NCI-H1694 (cell line): ENCODE measurements around the gene LCN10.
"Not testable (repeated sequence)": the region's sequence is repeated elsewhere in the genome, so short reads cannot be mapped to it uniquely, and the experiment has no call there.

ENCODE experiments used
- DNase-seq: peaks from one replicate; lab custom pipeline; 2025; lab: John Stamatoyannopoulos, UW

Gene LCN10

GRCh38 chr9:136771907-136772415 lies 29.2 kb upstream of the LCN10 start:
- no peak for DNase-seq

- peak; percentile 52 for DNase-seq
Measured at GRCh38 chr9:136769710-136770191, 27.0 kb upstream of the LCN10 start.

GRCh38 chr9:136766410-136767120 lies 23.8 kb upstream of the LCN10 start:
- DNase-seq, result not testable (repeated sequence)

- not testable (repeated sequence) for DNase-seq
Measured at GRCh38 chr9:136765745-136766409, 23.1 kb upstream of the LCN10 start.

- no peak for DNase-seq
Measured at GRCh38 chr9:136765041-136765440, 22.3 kb upstream of the LCN10 start.

- no peak for DNase-seq
Measured at GRCh38 chr9:136764301-136764891, 21.7 kb upstream of the LCN10 start, which contains the start of gene LCN15. Gene LCN15 (minus strand): TSS chr9:136764518. CDS start chr9:136764488, 30 bp downstream.

GRCh38 chr9:136763649-136764035 lies 20.9 kb upstream of the LCN10 start:
- DNase-seq, result no peak

GRCh38 chr9:136762915-136763648 lies 20.3 kb upstream of the LCN10 start:
- DNase-seq, result no peak

GRCh38 chr9:136762221-136762691 lies 19.5 kb upstream of the LCN10 start:
- no peak for DNase-seq

GRCh38 chr9:136761545-136761981 lies 18.8 kb upstream of the LCN10 start:
- no peak for DNase-seq

GRCh38 chr9:136760834-136761544 lies 18.2 kb upstream of the LCN10 start:
- DNase-seq, result peak; percentile 3

GRCh38 chr9:136760424-136760823 lies 17.7 kb upstream of the LCN10 start:
- no peak for DNase-seq

- no peak for DNase-seq
Measured at GRCh38 chr9:136759436-136760325, 16.9 kb upstream of the LCN10 start.

GRCh38 chr9:136759001-136759400 lies 16.3 kb upstream of the LCN10 start:
- DNase-seq, result no peak

GRCh38 chr9:136757751-136758140 lies 15.0 kb upstream of the LCN10 start:
- no peak for DNase-seq

- no peak for DNase-seq
Measured at GRCh38 chr9:136757328-136757727, 14.6 kb upstream of the LCN10 start.

- no peak for DNase-seq
Measured at GRCh38 chr9:136756836-136757235, 14.1 kb upstream of the LCN10 start.

- DNase-seq, result no peak
Measured at GRCh38 chr9:136756134-136756438, 13.3 kb upstream of the LCN10 start.

- DNase-seq, result not testable (repeated sequence)
Measured at GRCh38 chr9:136755302-136756133, 12.8 kb upstream of the LCN10 start.
